HG03521 (cell line): ENCODE data around the gene DENND1A.
A peak's percentile ranks its signal among the peaks of the same experiment; 100 is the strongest.
"Not testable (repeated sequence)": the region's sequence is repeated elsewhere in the genome, so short reads cannot be mapped to it uniquely, and the experiment has no call there.

Source experiments
- ATAC-seq: cut with Tn5 transposase; IDR thresholded peaks from one replicate; pipeline ENCODE4 v1.9.1; 2021; ENCODE audit warnings: mild to moderate bottlenecking, moderate library complexity; ENCODE audit not compliant: unreplicated experiment

Gene DENND1A

DNA sequence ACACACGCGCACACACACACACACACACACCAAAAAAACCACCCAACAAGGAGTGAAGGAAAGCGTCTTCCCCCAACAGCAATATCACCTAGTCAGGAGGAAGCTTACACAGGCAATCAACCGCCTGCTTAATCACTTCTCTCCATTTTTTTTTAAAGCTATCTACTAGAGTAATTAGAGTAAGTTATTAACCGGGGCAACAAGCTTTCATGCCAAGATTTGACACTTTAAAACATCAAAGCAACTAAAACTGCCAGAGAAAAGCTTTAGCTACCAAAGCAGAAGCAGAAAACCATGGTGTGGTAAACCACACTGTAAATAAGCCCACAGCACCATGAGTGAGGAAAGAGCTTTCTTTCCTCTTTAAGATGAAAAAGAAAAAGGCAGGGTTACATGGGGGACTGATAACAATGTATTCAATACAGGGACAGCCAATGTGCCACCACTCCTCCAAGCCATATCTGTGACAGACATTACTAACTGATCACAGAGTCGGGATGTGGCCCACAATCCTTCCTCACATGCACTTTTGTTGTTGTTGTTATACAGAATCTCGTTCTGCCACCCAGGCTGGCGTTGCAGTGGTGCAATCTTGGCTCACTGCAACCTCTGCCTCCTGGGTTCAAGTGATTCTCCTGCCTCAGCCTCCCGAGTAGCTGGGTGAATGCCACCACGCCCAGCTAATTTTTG, 291.8 kb downstream of the DENND1A start:
- peak; percentile 40 for ATAC-seq

DNA sequence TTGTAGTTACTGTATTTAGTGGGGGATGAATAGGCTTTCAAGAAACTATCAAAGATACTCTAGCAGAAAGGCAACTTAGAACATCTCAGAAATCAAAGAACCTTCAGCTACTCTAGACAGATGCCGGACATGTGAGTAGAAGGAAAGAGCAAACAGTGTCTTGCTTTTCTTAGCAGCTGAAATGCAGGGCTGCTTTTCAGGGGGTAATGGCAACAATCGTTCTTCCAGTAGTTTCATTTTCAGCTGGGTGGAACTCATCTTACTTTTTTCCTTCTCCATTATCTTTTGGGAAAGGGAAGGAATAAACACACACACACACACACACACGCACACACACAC, 292.4 kb downstream of the DENND1A start:
- no peak for ATAC-seq

DNA sequence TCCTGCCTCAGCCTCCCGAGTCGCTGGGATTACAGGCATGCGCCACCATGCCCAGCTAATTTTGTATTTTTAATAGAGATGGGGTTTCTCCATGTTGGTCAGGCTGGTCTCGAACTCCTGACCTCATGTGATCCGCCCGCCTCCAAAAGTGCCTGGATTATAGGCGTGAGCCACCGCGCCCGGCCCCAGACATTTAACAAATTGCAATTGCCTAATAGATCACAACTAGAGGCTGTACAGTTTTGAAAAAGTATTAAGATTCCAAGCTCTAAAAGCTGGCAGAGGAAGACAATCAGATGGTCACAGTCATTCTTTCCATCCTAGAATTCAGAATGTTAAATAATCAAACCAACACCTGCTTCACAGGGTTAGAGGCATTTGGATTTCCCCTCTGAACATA, 293.1 kb downstream of the DENND1A start:
- not testable (repeated sequence) for ATAC-seq

DNA sequence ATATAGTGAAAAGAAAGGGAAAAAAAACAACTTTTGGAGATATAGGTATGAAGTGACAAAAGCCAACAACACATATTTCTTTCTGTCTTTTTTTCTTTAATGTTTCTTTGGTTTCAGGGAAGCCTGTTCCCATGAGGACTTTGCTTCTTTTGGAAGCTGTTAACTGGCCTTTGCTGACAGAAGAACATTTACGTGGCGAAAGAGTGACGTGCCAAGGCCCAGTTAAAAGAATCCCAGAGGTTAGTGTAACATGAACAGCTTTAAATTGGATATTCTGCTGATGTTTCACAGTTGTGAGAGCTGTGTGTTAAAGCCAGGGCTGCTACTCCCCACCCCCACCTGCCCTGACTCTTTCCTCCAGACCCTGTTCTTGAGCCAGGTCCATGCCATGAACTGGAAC, 298.1 kb downstream of the DENND1A start:
- no peak for ATAC-seq

DNA sequence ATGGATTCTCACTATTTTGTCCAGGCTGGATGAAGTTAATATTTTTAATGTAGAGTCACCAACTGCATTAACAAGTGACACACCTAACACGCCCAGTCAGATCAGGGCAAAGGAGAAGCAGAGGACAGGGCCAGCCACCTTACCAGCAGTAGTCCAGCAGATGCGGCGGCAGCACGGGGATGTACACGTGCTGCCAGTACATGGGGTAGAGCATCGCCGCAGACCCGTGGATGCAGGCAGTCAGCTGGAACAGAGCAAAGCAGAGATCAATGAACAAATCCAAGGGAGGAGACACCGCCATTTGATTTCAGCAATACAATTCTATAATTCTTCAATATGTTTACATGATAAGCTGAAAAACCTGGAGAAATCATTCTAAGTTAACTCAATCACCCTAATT, 299.7 kb downstream of the DENND1A start:
- ATAC-seq, result no peak

DNA sequence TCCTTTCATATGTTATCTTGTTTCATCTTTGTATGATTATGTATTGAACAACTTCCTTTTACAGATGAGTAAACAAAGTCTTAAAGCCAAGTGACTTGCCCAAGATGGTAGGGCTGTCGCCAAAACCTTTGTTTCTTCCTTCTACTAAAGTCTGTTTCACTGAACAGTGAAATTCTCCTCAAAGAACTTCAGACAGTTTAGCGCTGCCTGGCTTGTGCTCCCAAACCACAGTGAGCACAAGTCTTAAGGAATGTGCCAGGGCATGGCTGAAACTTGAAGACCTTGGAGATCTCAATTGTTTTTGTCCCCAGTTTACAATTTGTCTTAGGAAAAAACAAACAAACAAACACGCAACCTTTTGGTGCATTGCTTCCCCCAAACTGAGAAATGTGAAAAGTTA, 300.4 kb downstream of the DENND1A start:
- no peak for ATAC-seq

DNA sequence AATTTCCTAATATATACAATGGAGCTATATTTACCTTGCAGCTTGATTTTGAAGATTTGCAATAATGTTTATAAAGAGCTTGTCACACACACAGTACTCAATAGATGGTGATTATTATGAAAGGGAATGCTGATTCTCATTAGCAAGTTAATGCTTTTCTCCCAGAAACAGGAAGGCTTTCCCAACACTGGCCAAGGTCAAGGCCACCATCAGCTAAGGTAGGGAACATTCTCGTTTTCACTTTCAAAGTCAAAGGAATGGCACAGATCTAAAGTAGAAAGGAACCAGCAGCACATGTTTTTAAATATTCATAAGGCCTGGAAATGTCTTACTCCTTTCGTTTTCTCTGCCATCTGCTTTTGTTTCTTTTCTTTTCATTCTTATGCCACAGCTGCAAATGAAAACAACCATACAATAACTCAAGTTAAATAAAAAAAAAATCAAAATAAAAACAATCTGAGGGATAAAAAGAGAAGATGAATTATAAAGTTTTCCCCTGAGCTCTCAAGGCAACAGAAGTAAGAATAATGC, 307.1 kb downstream of the DENND1A start:
- no peak for ATAC-seq

DNA sequence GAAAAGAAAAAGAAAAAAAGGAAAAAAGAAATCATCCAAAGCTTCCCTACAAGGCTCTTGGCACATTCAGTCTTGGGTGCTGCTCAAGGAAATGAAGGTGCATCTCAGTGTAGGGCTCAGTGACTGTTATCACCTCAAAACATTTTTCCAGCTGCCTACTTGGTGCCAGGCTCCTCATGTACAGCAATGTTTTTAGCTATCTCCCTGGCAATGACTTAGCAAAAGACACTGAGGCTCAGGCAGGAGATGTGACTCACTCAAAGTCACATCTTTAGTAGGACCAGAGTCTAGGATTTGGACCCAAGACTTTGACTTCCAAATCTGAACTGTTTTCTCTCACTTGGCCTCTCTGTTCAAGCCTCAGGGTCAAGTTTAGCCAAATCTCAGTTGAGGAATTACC, 309.7 kb downstream of the DENND1A start:
- ATAC-seq, result no peak

DNA sequence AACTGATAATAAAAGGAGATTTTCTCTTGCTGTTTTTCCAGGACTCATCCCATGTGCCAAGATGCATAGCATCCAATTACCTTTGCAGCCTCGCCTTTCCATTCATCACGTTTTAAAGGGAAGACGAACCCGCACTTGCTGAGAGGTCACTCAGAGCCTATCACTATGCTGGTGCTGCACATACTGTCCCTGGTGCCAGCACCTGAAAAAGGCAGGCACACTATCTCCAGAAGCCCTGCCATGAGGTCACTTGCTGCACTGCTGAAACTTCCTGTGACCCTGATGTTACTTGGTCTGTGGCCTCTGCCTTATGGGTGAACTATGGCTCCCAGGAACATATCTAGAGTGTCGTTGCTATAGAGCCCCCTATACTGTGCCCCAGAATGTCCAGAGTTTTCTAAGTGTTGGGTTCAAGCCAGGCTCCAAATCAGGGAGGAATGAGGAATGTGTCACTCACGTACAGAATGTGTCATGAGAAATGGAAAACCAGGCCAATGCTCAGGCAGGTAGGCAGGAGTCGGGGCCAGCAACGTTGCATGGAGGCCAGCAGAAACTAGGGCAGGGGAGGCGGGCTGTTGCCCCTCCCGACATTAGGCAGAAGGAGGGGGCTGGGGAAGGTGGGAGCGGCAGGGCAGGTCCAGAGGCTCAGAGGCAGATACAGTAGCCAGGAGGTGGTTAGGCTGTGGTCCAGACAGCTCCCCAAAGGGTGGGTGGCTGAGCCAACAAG, 311.8 kb downstream of the DENND1A start:
- no peak for ATAC-seq

DNA sequence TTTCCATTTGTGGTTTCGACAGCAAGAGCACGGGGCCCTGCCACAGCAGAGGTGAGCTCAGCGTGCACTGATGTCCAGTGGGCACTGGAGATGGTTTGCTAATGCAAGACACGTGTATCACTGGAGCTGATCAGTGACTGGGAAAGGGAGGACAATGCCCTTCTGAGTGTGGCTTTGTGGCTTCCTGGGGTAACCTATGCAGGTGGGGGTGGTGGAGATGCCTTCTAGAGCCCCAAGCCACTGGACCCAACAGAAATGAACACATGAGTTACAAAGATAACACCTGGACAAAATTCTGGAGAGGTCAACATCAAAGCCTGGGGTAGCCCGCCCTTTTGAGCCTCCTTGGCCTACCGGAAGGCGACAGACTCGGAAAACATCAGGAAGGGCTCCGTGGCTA, 312.6 kb downstream of the DENND1A start:
- ATAC-seq, result no peak

DNA sequence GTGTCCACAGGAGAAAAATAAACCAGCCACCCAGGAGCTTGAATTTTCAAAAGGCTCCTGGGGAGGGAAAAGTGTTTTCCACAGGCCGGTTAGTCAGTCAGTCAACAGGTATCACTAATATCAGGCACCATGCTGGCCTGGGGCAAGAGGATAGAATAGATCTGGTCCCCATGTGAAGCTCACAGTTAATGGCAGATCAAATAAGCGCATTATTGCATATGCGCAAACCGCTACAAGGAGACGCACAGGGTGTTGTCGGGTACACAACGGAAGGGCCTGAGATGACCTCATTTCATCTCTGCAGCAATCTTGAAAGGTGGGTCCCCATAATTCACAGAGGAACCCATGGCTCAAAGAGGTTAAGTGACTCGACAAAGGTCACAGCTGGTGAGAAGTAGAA, 313.2 kb downstream of the DENND1A start:
- no peak for ATAC-seq

DNA sequence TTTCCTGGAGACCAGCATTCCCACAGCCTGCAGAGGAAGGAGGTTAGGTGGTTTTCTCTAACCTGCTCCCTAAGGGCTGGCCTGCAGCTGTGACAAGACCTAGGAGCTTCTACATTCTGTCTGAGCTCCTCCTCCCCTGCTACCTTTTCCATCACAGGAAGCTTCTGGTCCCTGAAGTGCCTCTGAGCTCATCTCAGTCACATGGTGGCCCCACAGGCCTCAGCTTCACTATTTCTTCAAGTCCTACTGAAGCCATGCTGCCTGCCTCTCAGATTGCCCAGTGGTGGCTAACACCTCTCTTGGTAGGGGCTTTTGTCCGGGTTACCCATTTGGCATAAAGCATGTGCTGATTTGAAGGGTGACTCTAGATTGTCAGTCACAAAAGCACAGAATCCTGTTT, 314.5 kb downstream of the DENND1A start:
- ATAC-seq, result no peak

DNA sequence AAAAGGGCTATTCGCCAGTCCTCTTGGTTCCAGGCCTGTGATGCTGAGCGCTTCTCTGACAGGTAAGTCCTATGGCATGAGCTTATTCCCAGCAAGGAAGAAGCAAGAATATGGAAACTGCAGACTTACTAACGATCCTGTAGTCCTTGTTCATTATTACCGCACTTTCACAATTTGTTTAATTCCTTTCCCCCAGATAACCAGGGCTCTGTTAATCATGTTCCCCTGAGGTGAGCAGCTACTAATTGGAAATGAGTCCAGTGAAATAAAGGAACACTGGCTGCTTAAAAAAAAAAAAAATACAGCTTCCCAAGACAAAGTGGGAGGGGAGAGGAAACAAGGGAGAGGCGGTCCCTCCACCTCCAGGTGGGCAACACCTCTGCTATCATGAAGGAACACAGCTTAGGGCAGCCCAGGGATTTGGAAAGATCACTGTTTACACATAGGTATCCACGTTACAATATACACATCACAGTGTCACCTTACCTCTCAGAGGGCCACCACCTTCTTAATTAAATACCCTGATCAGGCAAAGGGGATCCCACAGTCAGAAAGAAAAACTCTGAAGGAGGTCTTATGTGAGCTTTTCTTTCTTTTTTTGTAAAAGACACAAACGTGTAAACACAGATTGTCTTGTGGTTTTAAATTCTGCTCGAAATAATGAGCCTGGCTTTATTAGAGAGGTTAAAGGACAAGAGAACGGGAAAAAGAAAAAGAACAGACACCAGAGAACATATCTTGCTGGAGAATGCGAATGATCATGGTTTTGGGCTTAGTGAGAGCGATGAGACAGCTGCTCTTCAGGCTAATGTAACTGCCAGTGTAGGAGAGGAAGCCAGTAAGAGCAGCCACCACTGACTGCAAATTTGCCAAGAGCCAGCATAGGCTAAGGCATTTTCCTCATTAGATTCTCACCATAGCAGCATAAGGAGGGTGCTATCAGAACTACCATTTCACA, 315.3 kb downstream of the DENND1A start:
- ATAC-seq, result no peak

DNA sequence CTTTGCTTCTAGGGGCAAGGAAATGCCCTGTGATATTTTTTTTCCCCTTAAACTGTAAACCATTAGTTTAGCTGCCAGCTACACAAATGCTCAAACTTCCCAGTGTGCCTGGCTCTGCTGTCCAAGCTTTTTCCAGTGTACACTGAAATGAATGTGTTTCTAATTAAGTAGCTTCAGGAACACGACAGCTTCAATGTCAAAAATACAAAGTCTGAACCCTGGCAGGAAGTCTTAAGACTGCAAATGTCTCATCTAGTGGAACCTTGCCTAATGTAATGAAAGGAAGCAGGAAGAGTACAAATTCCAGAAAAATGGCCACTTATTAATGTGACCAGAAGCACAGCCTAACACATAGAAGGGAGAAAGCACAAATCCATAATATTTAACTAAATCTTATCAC, 318.7 kb downstream of the DENND1A start:
- ATAC-seq, result no peak

DNA sequence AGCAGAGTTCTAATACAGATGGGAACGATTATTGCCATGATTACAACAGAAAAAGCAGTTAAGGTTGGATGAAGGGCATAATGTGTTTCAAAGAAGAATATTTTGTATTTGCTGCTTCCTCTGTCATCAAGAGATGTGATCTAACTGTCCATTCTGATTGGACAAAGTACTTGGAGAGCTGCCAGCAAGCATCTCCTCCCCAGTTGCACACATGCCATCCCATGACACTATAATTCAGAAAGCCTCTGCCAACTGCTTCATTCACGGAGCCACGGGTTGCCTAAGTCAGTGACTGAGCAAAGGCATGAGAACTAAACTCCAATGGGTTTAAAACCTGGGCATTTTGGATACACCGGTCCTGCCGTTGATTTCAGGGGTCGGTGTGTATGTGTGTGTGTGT, 320.1 kb downstream of the DENND1A start:
- no peak for ATAC-seq

DNA sequence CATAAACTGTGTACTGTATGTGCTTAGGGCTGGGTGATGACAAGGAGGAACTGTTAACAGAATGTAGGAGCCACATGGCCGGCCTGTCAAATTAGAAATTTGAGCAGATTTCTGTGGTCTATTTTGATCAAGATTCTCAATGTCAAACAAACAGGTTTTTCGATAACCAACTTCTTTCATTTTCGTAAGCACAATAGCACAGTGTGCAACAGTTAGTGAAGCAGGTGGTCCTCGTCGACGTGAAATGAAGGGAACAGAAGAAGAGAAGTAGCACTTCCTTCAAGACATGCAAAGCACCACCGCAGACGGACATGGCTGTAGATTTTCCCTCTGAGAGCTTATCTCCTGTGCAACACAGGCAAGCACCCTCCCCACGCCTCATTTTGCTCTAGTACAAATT, 321.8 kb downstream of the DENND1A start:
- ATAC-seq, result peak; percentile 91

DNA sequence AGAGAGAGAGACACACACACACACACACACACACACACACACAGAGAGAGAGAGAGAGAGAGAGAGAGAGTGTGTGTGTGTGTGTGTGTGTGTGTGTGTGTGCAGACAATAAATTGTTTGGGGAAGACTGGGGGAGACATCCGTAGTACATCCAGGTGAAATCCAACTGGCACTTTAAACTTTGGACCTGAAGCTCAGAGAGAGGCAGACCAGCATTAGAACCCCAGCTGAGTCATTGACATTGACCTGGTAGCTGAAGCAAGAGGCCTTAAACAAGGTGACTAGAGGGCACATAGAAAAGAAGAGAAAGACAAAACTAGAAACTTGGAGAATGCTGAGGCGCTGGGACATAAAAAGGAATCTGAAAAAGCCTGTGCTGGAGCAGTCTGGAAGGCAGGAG, 322.4 kb downstream of the DENND1A start:
- no peak for ATAC-seq

DNA sequence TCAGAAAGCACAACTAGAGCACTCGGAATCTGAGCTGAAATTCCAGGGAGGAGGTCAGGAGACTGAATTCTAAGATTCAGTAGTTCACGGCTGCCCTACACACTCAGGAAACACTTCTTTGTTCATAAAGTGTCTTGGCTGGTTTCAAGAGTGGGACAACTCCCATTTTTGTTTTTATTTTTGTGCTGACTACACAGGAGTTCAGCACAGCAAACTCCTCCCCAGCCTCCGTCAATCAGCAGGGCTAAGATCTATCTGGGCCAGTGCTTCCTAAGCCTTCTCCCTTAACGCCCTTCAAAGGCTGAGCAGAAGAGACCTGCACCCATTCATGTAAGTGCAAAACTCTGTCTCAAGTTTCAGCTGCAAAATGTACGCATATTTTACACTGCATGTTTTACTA, 323.8 kb downstream of the DENND1A start:
- no peak for ATAC-seq

DNA sequence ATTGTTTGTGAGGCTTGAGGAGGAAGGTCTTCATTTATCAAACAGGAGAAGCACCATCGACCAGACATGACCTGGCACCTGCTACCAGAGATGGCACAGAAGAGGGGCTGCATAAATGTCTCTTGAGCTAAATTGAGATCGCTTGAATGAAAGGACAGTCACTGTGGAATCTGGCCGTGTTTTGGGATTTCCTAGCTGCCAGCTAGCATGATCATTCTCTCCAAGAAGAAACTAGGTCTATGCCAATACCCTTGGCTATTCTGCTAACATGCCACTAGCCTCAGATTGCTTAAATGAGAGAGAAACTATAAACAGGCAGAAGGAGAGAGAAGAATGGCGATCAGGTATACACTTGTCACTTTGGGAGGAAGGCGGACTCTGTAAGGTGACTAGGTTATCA, 324.6 kb downstream of the DENND1A start:
- ATAC-seq, result no peak

DNA sequence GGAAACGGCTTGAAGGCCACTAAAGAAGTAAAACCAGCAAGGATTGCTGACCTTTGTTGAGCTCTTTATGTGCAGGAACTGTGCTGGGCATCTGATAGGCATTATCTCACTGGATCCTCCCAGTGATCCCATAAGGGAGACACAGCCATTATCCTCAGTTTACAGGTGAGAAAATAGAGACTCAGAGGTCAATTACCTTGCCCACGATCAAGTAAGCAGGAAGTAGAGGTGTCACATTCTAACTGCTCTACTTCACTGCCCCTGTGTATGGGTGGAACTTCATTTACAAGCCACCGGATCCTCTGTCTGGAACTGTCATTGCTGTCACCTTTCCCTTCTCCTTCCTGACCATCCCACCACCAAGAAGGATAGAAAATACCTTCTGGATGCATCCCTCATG, 325.1 kb downstream of the DENND1A start:
- ATAC-seq, result no peak

DNA sequence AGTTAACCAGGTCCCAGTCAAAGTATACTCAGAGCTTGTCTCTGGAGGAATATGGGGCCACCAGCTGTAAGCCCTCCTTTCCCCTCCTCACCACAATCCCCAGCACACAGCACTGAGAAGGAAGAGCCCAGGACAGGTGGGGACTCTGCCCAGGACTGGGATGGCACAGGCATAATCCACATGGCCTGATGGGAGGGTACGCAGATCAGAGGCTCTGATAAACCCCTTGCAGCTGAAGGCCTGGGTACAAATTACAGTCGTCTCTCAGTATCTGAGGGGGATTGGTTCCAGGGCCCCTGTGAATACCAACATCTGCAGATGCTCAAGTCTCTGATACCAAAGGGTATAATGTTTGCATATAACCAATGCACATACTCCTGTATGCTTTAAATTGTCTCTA, 328.1 kb downstream of the DENND1A start:
- ATAC-seq, result no peak

DNA sequence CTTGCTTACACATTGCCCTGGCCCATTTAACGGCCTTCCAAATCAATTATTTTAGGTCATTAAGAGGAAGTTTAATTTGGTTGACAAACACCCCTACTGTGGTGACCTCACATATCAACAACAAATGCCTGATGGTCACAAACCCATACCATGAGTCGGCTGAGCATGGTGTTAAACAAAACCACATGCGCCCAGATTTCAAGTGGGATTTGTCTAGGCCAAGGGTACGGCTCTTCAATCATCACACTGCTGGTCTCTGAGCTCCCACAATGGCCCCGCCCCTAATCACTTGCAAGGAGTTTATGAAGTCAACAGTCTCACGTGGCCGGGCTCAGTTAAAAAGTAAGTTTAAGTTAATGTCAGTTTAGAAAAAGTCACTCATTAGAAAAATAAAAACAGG, 330.1 kb downstream of the DENND1A start:
- ATAC-seq, result no peak
